HCT116 (cell line): Measurements from ENCODE around the gene PRKAG2. TPM values are rescaled to one million over a fixed set of nuclear protein-coding genes. Genes with fewer than 3 reads are reported as not detected.

ENCODE experiments used
- ATAC-seq: fragments of 200-7000 bp; cut with Tn5 transposase; 2 replicates; pipeline ENCODE4 v1.9.1; 2020; ENCODE audit warnings: mild to moderate bottlenecking, moderate library complexity
- BruUV-seq: library from RNA; stranded (reverse); fragments of 400-500 nt; replicated peaks from 2 replicates; lab custom pipeline; 2021; lab: Mats Ljungman, UMichigan
- CTCF ChIA-PET: fragments of 300-600 bp; sonication (Branson Sonifier 250); formaldehyde crosslinking; loops from one replicate; lab custom pipeline; 2021; ENCODE audit warnings: antibody characterized with exemption; lab: Charles Lee
- POLR2A ChIA-PET: fragments of 300-600, 350-600 bp; sonication (Branson Sonifier 250); formaldehyde crosslinking; loops from one replicate; lab custom pipeline; 2021; ENCODE audit warnings: antibody characterized with exemption; lab: Charles Lee
- RAD21 ChIA-PET, 2 experiments: fragments of 300-600 bp; sonication (Branson Sonifier 250); formaldehyde crosslinking; loops; one replicate each; lab custom pipeline; 2023; ENCODE audit warnings: low total read pairs in 2 of 2; ENCODE audit not compliant: uncharacterized antibody in 2 of 2, unreplicated experiment in 2 of 2, low non-redundant PET in 1 of 2; lab: Charles Lee
- DNase-seq: peaks from one replicate; pipeline ENCODE4 v3.0.0-alpha.2; 2010; ENCODE audit warnings: low read depth, low spot score
- H2AFZ ChIP-seq: fragments of 200-600 bp; shearing (Covaris generic), sonication (generic); 2 replicates; pipeline ENCODE4 v1.6.1; 2017; ENCODE audit warnings: low read depth, mixed run types, mixed read lengths, antibody characterized with exemption, low read length; ENCODE audit not compliant: poor library complexity, severe bottlenecking
- H3K27ac ChIP-seq: 2 replicates; pipeline ENCODE4 v1.5.1; 2012; ENCODE audit warnings: low read depth, low read length
- H3K27me3 ChIP-seq: fragments of 200-600 bp; sonication (generic); 2 replicates; pipeline ENCODE4 v1.6.1; 2016; ENCODE audit warnings: mixed run types, low read length, mixed read lengths; ENCODE audit not compliant: insufficient read depth
- H3K36me3 ChIP-seq, 2 experiments: fragments of 200-500 bp in 1 of 2; fragments of 200-600 bp in 1 of 2; sonication (Bioruptor generic) in 1 of 2; sonication (generic) in 1 of 2; 2 replicates each; pipeline versions ENCODE4 v1.5.1 to v1.6.1; 2014 to 2016; ENCODE audit warnings: low read length in 2 of 2, inconsistent platforms in 1 of 2, mixed read lengths in 1 of 2, mixed run types in 1 of 2; ENCODE audit not compliant: insufficient read depth in 2 of 2, control insufficient read depth in 1 of 2
- H3K4me1 ChIP-seq, 2 experiments: fragments of 200-600 bp in 1 of 2; sonication (generic) in 1 of 2; 2 replicates each; pipeline versions ENCODE4 v1.5.1 to v1.6.1; 2012 to 2017; ENCODE audit warnings: low read length in 2 of 2, inconsistent platforms in 1 of 2, mild to moderate bottlenecking in 1 of 2, mixed read lengths in 1 of 2, mixed run types in 1 of 2, moderate library complexity in 1 of 2; ENCODE audit not compliant: insufficient read depth in 2 of 2, control insufficient read depth in 1 of 2
- H3K4me2 ChIP-seq: fragments of 200-600 bp; sonication (generic); 2 replicates; pipeline ENCODE4 v1.6.1; 2017; ENCODE audit warnings: mixed run types, low read length, mixed read lengths
- H3K4me3 ChIP-seq, 2 experiments: fragments of 200-600 bp in 1 of 2; sonication (generic) in 1 of 2; replicated peaks in 1 of 2; 2 replicates each; pipeline ENCODE4 v1.5.1; 2011 to 2016; ENCODE audit warnings: low read length in 2 of 2, control low read depth in 1 of 2, low read depth in 1 of 2, mild to moderate bottlenecking in 1 of 2, mixed read lengths in 1 of 2, mixed run types in 1 of 2
- H3K79me2 ChIP-seq: fragments of 200-600 bp; sonication (generic); 2 replicates; pipeline ENCODE4 v1.6.1; 2017; ENCODE audit warnings: mild to moderate bottlenecking, mixed run types, low read length, moderate library complexity, mixed read lengths; ENCODE audit not compliant: insufficient read depth
- H3K9ac ChIP-seq: fragments of 200-600 bp; sonication (generic); 2 replicates; pipeline ENCODE4 v1.6.1; 2016; ENCODE audit warnings: low read length, mixed read lengths
- H3K9me2 ChIP-seq: fragments of 200-600 bp; sonication (generic), shearing (Covaris generic); 2 replicates; pipeline ENCODE4 v1.6.1; 2017; ENCODE audit warnings: mixed run types, mild to moderate bottlenecking, moderate library complexity; ENCODE audit not compliant: insufficient read depth
- H3K9me3 ChIP-seq, 2 experiments: fragments of 200-500 bp in 1 of 2; fragments of 200-600 bp in 1 of 2; sonication (Bioruptor generic) in 1 of 2; sonication (generic) in 1 of 2; 2 replicates each; pipeline ENCODE4 v1.6.1; 2014 to 2017; ENCODE audit warnings: low read length in 2 of 2, mixed read lengths in 2 of 2, inconsistent platforms in 1 of 2, low read depth in 1 of 2, mild to moderate bottlenecking in 1 of 2, mixed run types in 1 of 2, moderate library complexity in 1 of 2; ENCODE audit not compliant: control insufficient read depth in 1 of 2, insufficient read depth in 1 of 2
- H4K20me1 ChIP-seq: fragments of 200-600 bp; sonication (generic), shearing (Covaris generic); 2 replicates; pipeline ENCODE4 v1.6.1; 2017; ENCODE audit warnings: mixed run types, mild to moderate bottlenecking, moderate library complexity; ENCODE audit not compliant: insufficient read depth
- CBX3 ChIP-seq: IDR thresholded peaks from 2 replicates; pipeline ENCODE4 v1.6.1; 2012; ENCODE audit warnings: low read depth
- CEBPB ChIP-seq: IDR thresholded peaks from 2 replicates; pipeline ENCODE4 v1.6.1; 2012; ENCODE audit warnings: low read depth
- EGR1 ChIP-seq: IDR thresholded peaks from 2 replicates; pipeline ENCODE4 v1.6.1; 2012; ENCODE audit warnings: low read depth
- JUND ChIP-seq: IDR thresholded peaks from 2 replicates; pipeline ENCODE4 v1.6.1; 2012
- POLR2A ChIP-seq: IDR thresholded peaks from 2 replicates; pipeline ENCODE4 v1.7.0; 2011; ENCODE audit warnings: borderline replicate concordance; ENCODE audit not compliant: insufficient read depth, insufficient read length; ENCODE audit errors: extremely low read depth
- SIN3A ChIP-seq: IDR thresholded peaks from 2 replicates; pipeline ENCODE4 v1.6.1; 2012; ENCODE audit warnings: low read depth
- SRF ChIP-seq: IDR thresholded peaks from 2 replicates; pipeline ENCODE4 v1.6.1; 2012; ENCODE audit warnings: low read depth
- TCF7L2 ChIP-seq: IDR thresholded peaks from 2 replicates; pipeline ENCODE4 v1.7.0; 2011; ENCODE audit warnings: borderline replicate concordance, inconsistent platforms; ENCODE audit not compliant: insufficient read depth, insufficient read length; ENCODE audit errors: extremely low read depth
- ZFX ChIP-seq: fragments of 450-650 bp; IDR thresholded peaks from 2 replicates; pipeline ENCODE4 v1.6.1; 2017
- ZNF274 ChIP-seq: fragments of 200-500 bp; sonication (Bioruptor generic); IDR thresholded peaks from 2 replicates; pipeline ENCODE4 v1.6.1; 2014; ENCODE audit warnings: mild to moderate bottlenecking, low read depth, low read length, inconsistent platforms
- intact Hi-C: fragments of 100-400 bp; cut with micrococcal nuclease; formaldehyde crosslinking; loops from 2 replicates; pipeline ENCODE4 v1.10.0; 2022
- total RNA-seq: library from RNA; stranded (reverse); gene quantifications from one replicate; pipeline ENCODE4 v1.2.1, GENCODE V29; 2021; ENCODE audit not compliant: unreplicated experiment
- TF ChIP-seq, protein P1 (sequence below): IDR thresholded peaks from 2 replicates; pipeline ENCODE4 v1.6.1; 2012
- TF ChIP-seq, protein P2 (sequence below): IDR thresholded peaks from 2 replicates; pipeline ENCODE4 v1.6.1; 2011; ENCODE audit warnings: mild to moderate bottlenecking, low read length, moderate library complexity; ENCODE audit not compliant: insufficient replicate concordance; ENCODE audit errors: extremely low read depth
- TF ChIP-seq, protein P3 (sequence below): IDR thresholded peaks from 2 replicates; pipeline ENCODE4 v1.6.1; 2012
- TF ChIP-seq, protein P4 (sequence below), 3 experiments: fragments of 200-600 bp in 1 of 3; sonication (generic) in 1 of 3; IDR thresholded peaks in 2 of 3; conservative IDR thresholded peaks in 1 of 3; 2 replicates each; pipeline ENCODE4 v1.5.1; 2012 to 2017; ENCODE audit warnings: low read depth in 2 of 3, low read length in 2 of 3, antibody characterized with exemption in 1 of 3, borderline replicate concordance in 1 of 3, control low read depth in 1 of 3, mild to moderate bottlenecking in 1 of 3, mixed read lengths in 1 of 3, mixed run types in 1 of 3, moderate library complexity in 1 of 3; ENCODE audit not compliant: insufficient read depth in 1 of 3

PRKAG2 gene
- total RNA-seq, 1 experiment from 2014 or later: 23.6 TPM

DNA sequence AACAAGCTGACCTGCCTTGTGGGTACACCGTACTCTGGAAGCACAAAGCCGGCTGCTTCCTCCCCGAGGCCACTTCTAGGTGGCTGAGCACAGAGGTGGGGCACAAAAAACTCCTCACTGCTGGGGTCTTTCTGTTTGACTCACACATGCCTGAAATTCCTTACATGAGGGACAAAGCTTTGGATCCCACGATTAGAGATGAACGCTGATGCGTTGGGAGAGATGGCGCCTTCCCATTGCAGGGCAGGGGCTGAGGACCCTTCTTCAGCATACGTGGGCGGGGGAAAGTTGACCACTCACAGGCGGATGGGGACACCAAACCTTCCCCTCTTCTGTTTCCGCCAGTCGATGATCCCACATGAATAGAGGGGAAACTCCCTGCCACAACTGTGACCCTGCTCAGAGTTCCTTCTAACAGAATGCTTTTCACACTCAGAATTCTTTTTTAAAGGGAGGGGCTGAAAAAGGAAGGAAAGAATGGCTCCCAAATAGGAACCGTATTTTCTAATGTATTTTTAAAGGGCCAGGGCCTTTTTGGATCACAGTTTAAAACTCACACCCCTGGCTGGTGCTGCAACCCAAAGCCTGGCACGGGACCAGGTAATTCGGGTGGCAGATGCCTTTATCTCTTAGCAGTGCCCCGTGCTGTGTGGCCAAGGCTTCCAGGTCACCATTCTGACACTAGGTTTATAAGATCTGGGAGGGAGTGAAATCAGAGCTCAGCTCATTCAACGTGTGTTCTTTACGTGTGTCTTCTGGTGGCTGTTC lies 134.0 kb downstream of the PRKAG2 start:
- CTCF ChIA-PET: no interaction called here
- no peak for DNase-seq
- Histone ChIP-seq H2AFZ (no peak overlapping the region), H3K9me3 (no peaks in the 10 kb centered on the region; a peak in 1 of 4 replicates), H3K9me2 (no peaks in the 10 kb centered on the region), H3K79me2 (no peaks in the 10 kb centered on the region), H3K36me3 (no peaks in the 10 kb centered on the region), H3K9ac (no peak overlapping the region), H3K4me3 (no peak overlapping the region), H3K4me2 (no peak overlapping the region), H3K27me3 (no peaks in the 10 kb centered on the region), H4K20me1 (no peaks in the 10 kb centered on the region), H3K27ac (no peak overlapping the region), H3K4me1 (peaks cover 12 to 27% of the 10 kb centered on the region in 2 experiments)
- POLR2A ChIA-PET: no interaction called here
- no peak for ATAC-seq
- TF ChIP-seq EGR1 (no peak), POLR2A (no peak), JUND (no peak)
- TF ChIP-seq, protein P1, sequence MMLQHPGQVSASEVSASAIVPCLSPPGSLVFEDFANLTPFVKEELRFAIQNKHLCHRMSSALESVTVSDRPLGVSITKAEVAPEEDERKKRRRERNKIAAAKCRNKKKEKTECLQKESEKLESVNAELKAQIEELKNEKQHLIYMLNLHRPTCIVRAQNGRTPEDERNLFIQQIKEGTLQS: no peak
- intact Hi-C loops: no loop called here
- RAD21 ChIA-PET: no interaction called here
- BruUV-seq: no TSS peak

DNA sequence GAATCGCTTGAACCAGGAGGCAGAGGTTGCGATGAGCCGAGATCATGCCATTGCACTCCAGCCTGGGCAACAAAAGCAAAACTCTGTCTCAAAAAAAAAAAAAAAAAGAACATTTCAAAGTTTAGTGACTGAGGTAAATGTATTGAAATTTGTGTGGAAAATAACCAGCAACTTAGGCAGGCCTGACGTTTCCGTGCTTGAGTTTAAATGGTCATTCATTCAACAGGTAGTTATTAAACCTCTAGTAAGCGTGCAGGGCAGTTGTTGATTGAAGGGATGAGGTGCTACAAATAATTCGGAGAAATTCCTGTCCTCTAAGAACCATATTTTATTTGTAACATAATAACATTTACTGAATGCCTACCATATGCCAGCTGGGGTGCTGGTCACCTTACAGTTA lies 135.3 kb downstream of the PRKAG2 start:
- BruUV-seq: no TSS peak
- Histone ChIP-seq H3K27ac (no peak overlapping the region), H3K4me3 (no peak overlapping the region), H3K9me3 (no peaks in the 10 kb centered on the region; a peak in 1 of 4 replicates), H2AFZ (no peak overlapping the region), H3K79me2 (no peaks in the 10 kb centered on the region), H3K9me2 (no peaks in the 10 kb centered on the region), H3K36me3 (no peaks in the 10 kb centered on the region), H4K20me1 (no peaks in the 10 kb centered on the region), H3K27me3 (no peaks in the 10 kb centered on the region), H3K4me1 (peaks cover 19 to 30% of the 10 kb centered on the region in 2 experiments), H3K4me2 (no peak overlapping the region), H3K9ac (no peak overlapping the region)
- DNase-seq (no peak), ATAC-seq (no peak)
- ChIA-PET POLR2A (no interaction called here), CTCF (no interaction called here), RAD21 (no interaction called here)
- intact Hi-C loops: no loop called here
- TF ChIP-seq, protein P1: no peak
- no peak for TF ChIP-seq SIN3A
- no peak for TF ChIP-seq EGR1
- no peak for TF ChIP-seq CEBPB
- no peak for TF ChIP-seq SRF
- TF ChIP-seq, protein P2, sequence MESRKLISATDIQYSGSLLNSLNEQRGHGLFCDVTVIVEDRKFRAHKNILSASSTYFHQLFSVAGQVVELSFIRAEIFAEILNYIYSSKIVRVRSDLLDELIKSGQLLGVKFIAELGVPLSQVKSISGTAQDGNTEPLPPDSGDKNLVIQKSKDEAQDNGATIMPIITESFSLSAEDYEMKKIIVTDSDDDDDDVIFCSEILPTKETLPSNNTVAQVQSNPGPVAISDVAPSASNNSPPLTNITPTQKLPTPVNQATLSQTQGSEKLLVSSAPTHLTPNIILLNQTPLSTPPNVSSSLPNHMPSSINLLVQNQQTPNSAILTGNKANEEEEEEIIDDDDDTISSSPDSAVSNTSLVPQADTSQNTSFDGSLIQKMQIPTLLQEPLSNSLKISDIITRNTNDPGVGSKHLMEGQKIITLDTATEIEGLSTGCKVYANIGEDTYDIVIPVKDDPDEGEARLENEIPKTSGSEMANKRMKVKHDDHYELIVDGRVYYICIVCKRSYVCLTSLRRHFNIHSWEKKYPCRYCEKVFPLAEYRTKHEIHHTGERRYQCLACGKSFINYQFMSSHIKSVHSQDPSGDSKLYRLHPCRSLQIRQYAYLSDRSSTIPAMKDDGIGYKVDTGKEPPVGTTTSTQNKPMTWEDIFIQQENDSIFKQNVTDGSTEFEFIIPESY: no peak
- TF ChIP-seq CBX3: no peak
- TF ChIP-seq JUND: no peak
- TF ChIP-seq, protein P3, sequence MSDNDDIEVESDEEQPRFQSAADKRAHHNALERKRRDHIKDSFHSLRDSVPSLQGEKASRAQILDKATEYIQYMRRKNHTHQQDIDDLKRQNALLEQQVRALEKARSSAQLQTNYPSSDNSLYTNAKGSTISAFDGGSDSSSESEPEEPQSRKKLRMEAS: no peak
- TF ChIP-seq ZNF274: no peak
- TF ChIP-seq, protein P4, sequence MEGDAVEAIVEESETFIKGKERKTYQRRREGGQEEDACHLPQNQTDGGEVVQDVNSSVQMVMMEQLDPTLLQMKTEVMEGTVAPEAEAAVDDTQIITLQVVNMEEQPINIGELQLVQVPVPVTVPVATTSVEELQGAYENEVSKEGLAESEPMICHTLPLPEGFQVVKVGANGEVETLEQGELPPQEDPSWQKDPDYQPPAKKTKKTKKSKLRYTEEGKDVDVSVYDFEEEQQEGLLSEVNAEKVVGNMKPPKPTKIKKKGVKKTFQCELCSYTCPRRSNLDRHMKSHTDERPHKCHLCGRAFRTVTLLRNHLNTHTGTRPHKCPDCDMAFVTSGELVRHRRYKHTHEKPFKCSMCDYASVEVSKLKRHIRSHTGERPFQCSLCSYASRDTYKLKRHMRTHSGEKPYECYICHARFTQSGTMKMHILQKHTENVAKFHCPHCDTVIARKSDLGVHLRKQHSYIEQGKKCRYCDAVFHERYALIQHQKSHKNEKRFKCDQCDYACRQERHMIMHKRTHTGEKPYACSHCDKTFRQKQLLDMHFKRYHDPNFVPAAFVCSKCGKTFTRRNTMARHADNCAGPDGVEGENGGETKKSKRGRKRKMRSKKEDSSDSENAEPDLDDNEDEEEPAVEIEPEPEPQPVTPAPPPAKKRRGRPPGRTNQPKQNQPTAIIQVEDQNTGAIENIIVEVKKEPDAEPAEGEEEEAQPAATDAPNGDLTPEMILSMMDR (IDR thresholded peaks at IDR 0.05 in 2 of 3, conservative IDR thresholded peaks at IDR 0.05 in 1 of 3; ENCODE audit: borderline replicate concordance in 1 of 3, insufficient read depth in 1 of 3, low read depth in 2 of 3, low read length in 2 of 3): no peak
- no peak for TF ChIP-seq ZFX
- TF ChIP-seq TCF7L2: no peak
